Gastrocnemius medialis (tissue), 4 donors: ENCODE data around the gene DIP2C. TPM values are rescaled to one million over a fixed set of nuclear protein-coding genes. Genes with fewer than 3 reads are reported as not detected.

Experiments
- ATAC-seq, 2 donors: fragments of 150-250 bp; one replicate each; pipeline ENCODE4 v1.9.1; 2016
- DNase-seq, 2 donors: peaks; one replicate each; pipeline ENCODE4 v3.0.0-alpha.2; 2019
- H3K27ac ChIP-seq, 4 donors: fragments of 200-600 bp; sonication (generic); 1 replicate in 1 of 4; 2 replicates in 3 of 4; pipeline ENCODE4 v1.5.1; 2016 to 2018; ENCODE audit warnings: mild to moderate bottlenecking in 2 of 4, moderate library complexity in 1 of 4
- H3K27me3 ChIP-seq, 3 donors: fragments of 200-600 bp; sonication (generic) in 2 of 3; 1 replicate in 1 of 3; 2 replicates in 2 of 3; pipeline versions ENCODE4 v1.5.1 to v1.6.0; 2016 to 2019; ENCODE audit warnings: mild to moderate bottlenecking in 1 of 3, moderate library complexity in 1 of 3
- H3K36me3 ChIP-seq, 2 donors: fragments of 200-600 bp; sonication (generic) in 1 of 2; one replicate each; pipeline ENCODE4 v1.5.1; 2017 to 2018
- H3K4me1 ChIP-seq, 2 donors: fragments of 200-600 bp; sonication (generic) in 1 of 2; one replicate each; pipeline ENCODE4 v1.5.1; 2016 to 2017; ENCODE audit warnings: mild to moderate bottlenecking in 2 of 2
- H3K4me3 ChIP-seq, 4 donors: fragments of 200-600 bp; sonication (generic) in 3 of 4; 1 replicate in 1 of 4; 2 replicates in 3 of 4; pipeline ENCODE4 v1.5.1; 2016 to 2019; ENCODE audit warnings: mild to moderate bottlenecking in 2 of 4
- H3K9me3 ChIP-seq, 3 donors: fragments of 200-600 bp; sonication (generic) in 2 of 3; 1 replicate in 1 of 3; 2 replicates in 2 of 3; pipeline ENCODE4 v1.5.1; 2016 to 2019
- POLR2A ChIP-seq, 2 donors: fragments of 450-650 bp; IDR thresholded peaks; one replicate each; pipeline ENCODE4 v1.6.1; 2017; ENCODE audit warnings: antibody characterized with exemption in 2 of 2, mild to moderate bottlenecking in 2 of 2, moderate library complexity in 2 of 2
- in situ Hi-C, 4 donors: fragments of 200-750 bp; cut with MboI; loops; one replicate each; pipeline versions ENCODE4 v1.15.0 to v1.8.0; 2017; ENCODE audit warnings: low sequenced_read_pairs in 4 of 4
- intact Hi-C: fragments of 100-400 bp; cut with DNase I; formaldehyde crosslinking; loops from one replicate; pipeline ENCODE4 v1.15.1; 2023; ENCODE audit warnings: low total_unique reads
- total RNA-seq, 4 donors: library from RNA; depleted of rRNA; stranded (reverse); fragments of >200 nt; gene quantifications; one replicate each; pipeline versions ENCODE4 v1.1.0 to v1.2.3, GENCODE V29; 2016
- TF ChIP-seq, protein P1 (sequence below), 5 experiments: fragments of 450-650 bp in 3 of 5; fragments of 200-600 bp in 2 of 5; sonication (generic) in 2 of 5; IDR thresholded peaks in 4 of 5; conservative IDR thresholded peaks in 1 of 5; 1 replicate in 4 of 5; 2 replicates in 1 of 5; pipeline ENCODE4 v1.5.1; 2016 to 2019; ENCODE audit warnings: antibody characterized with exemption in 5 of 5, mild to moderate bottlenecking in 3 of 5, moderate library complexity in 3 of 5

The DIP2C gene
- total RNA-seq, 4 donors from 2014 or later: 19.1 to 60.0 (median 30.2) TPM

DNA sequence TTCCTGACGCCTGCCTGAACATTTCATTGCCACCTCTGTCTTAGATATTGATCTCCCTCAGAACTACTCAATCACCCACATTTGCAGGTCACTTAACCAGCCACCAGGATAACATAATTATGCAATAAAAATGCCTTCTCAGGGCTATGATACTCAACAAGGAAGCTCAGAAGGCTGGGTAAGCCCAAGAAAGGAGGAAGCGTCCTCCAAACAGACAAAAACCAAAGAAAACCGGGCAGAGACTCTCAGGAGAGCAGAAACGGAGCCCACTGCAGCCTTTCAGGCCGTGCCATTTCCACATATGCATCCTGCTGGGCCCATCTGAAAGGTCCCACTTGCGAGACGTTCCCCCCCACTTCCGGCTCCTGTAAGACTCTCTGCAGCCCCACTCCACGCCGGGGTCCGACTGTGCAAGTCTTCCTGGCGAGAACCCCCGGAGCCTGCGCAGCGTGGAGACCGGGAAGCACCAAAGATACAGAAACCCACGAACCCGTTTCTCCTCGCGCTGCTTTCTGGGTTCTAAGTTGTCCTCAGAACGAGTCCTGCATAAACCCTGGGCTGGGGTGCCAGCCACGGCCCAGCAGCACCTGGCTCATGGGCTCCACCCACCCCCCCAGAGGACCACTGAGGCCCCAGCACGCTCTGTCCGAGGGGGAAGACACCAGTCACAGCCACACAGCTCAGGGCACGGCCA lies 83.7 kb downstream of the DIP2C start:
- intact Hi-C loops (no loop called here), in situ Hi-C loops (no loop called here)
- no peaks in the 10 kb centered on the region for H3K9me3 ChIP-seq
- TF ChIP-seq, protein P1, sequence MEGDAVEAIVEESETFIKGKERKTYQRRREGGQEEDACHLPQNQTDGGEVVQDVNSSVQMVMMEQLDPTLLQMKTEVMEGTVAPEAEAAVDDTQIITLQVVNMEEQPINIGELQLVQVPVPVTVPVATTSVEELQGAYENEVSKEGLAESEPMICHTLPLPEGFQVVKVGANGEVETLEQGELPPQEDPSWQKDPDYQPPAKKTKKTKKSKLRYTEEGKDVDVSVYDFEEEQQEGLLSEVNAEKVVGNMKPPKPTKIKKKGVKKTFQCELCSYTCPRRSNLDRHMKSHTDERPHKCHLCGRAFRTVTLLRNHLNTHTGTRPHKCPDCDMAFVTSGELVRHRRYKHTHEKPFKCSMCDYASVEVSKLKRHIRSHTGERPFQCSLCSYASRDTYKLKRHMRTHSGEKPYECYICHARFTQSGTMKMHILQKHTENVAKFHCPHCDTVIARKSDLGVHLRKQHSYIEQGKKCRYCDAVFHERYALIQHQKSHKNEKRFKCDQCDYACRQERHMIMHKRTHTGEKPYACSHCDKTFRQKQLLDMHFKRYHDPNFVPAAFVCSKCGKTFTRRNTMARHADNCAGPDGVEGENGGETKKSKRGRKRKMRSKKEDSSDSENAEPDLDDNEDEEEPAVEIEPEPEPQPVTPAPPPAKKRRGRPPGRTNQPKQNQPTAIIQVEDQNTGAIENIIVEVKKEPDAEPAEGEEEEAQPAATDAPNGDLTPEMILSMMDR (IDR thresholded peaks at IDR 0.05 in 4 of 5, conservative IDR thresholded peaks at IDR 0.05 in 1 of 5): no peak
- no peak for TF ChIP-seq POLR2A (IDR thresholded peaks at IDR 0.05)
- peaks cover 8 to 41% of the 10 kb centered on the region in 2 donors for H3K4me1 ChIP-seq
- no peak overlapping the region for H3K27ac ChIP-seq
- no peak for ATAC-seq
- no peak overlapping the region for H3K4me3 ChIP-seq
- no peak for DNase-seq
- no peaks in the 10 kb centered on the region for H3K36me3 ChIP-seq
- no peaks in the 10 kb centered on the region for H3K27me3 ChIP-seq

DNA sequence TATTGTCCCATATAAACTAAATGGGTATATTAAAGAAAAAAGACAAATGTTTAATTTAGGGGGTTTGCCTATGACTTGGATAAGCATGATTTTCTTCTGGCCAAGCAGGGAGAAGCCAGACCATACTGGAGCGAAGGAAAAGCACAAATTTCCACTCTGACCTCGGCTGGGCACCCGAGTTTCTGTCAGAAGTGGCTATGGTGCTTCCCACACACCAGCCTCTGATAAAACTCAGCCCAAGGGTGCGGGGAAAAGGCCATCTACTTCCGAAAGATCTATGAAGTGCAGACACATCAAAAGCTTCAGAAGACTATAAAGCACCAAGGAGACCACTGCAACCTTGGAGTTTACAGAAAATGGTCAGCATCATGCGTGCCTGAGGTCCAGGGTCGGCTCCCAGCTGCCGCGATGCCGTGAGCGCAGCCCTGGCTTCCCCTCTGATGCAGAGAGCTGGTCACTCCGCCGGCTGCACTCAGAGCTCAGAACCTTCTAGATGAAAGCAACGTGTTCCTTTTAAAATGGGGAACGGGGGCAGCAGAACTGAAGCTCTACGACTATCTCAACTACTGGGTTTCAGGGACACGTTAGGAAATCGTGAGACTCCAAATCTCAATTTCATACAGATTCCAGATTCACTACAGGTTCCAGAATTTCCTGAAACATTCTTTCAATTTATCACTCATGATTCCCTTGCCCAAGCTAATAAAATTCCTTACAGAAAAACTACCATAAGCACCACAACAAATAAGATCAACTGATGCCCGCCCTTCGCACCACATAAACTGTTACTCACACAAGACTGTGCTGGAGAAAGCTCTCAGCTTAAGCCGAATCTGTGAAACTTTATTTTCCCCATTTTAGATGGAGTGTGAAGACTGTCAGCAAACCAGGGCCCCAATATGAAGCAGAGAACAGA lies 84.5 kb downstream of the DIP2C start:
- in situ Hi-C loops: no loop called here
- DNase-seq (no peak), ATAC-seq (no peak)
- H3K9me3 ChIP-seq: no peaks in the 10 kb centered on the region
- no peaks in the 10 kb centered on the region for H3K27me3 ChIP-seq
- TF ChIP-seq, protein P1 (IDR thresholded peaks at IDR 0.05 in 4 of 5, conservative IDR thresholded peaks at IDR 0.05 in 1 of 5): no peak
- TF ChIP-seq POLR2A (IDR thresholded peaks at IDR 0.05): no peak
- no peak overlapping the region for H3K4me3 ChIP-seq
- no peaks in the 10 kb centered on the region for H3K36me3 ChIP-seq
- H3K27ac ChIP-seq: no peak overlapping the region
- intact Hi-C loops: no loop called here
- peaks cover 8 to 38% of the 10 kb centered on the region in 2 donors for H3K4me1 ChIP-seq

DNA sequence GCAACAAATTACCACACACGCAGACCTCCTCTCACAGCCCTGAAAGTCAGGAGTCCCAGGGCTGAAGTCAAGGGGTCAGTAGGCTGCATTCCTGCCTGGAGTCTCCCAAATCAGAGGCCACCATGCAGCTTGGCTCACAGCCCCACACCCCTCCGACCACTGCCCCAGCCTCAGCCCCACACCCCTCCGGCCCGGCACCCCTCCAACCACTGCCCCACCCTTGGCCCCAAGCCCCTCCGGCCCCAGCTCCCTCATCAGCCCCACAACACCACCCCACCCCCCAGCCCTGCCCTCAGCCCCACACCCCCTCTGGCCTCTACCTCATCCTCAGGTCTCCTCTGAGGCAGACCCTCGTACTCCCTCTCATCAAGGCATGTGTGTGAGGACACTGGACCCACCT lies 85.7 kb downstream of the DIP2C start:
- TF ChIP-seq POLR2A (IDR thresholded peaks at IDR 0.05): no peak
- TF ChIP-seq, protein P1 (IDR thresholded peaks at IDR 0.05 in 4 of 5, conservative IDR thresholded peaks at IDR 0.05 in 1 of 5): no peak
- Histone ChIP-seq H3K36me3 (no peaks in the 10 kb centered on the region), H3K4me3 (no peak overlapping the region), H3K27me3 (no peaks in the 10 kb centered on the region), H3K4me1 (peaks cover 8 to 38% of the 10 kb centered on the region in 2 donors), H3K9me3 (no peaks in the 10 kb centered on the region), H3K27ac (no peak overlapping the region)
- in situ Hi-C loops: no loop called here
- no peak for ATAC-seq
- DNase-seq: no peak
- intact Hi-C loops: no loop called here

DNA sequence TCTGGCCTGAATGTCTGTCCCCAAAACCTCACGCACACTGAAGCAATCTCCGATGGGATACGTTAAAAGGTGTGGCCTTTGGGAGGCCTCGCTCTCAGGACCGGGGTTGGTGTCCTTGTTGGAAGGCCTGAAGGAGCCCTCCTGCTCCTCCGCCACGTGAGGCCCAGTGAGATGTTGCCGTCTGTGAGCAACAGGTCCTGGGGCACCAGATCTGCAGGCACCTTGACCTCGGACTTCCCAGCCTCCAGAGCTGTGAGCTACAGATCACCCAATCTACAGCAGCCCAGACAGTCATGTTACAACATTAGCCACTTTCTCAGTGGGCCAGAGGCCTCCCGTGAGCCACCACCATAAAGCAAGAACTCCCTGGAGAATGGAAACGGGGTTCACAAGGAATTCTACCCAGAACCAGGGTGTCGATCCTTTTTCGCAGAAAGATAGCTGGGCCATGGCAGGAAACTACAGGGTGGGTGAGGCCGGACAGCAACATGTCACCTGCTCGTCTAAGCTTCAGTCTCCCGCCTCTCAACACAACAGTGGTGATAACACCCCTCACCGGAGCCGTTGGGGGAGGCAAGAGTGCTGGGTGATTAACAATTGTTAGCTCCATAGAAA lies 87.0 kb downstream of the DIP2C start:
- no peak overlapping the region for H3K4me3 ChIP-seq
- no peak for DNase-seq
- no peaks in the 10 kb centered on the region for H3K9me3 ChIP-seq
- TF ChIP-seq POLR2A (IDR thresholded peaks at IDR 0.05): no peak
- TF ChIP-seq, protein P1 (IDR thresholded peaks at IDR 0.05 in 4 of 5, conservative IDR thresholded peaks at IDR 0.05 in 1 of 5): no peak
- intact Hi-C loops: no loop called here
- H3K27me3 ChIP-seq: no peaks in the 10 kb centered on the region
- no peak overlapping the region for H3K27ac ChIP-seq
- ATAC-seq: no peak
- in situ Hi-C loops: no loop called here
- H3K4me1 ChIP-seq: peaks cover 8 to 40% of the 10 kb centered on the region in 2 donors
- no peaks in the 10 kb centered on the region for H3K36me3 ChIP-seq
